H1 (cell line): Measurements from ENCODE around the gene CYP2J2. TPM values are rescaled to one million over a fixed set of nuclear protein-coding genes. Genes with fewer than 3 reads are reported as not detected.

Experiments used
- GABPA ChIP-seq: IDR thresholded peaks from 2 replicates; pipeline ENCODE4 v1.6.1; 2011; ENCODE audit warnings: mild to moderate bottlenecking, low read length, moderate library complexity, borderline replicate concordance; ENCODE audit not compliant: insufficient read depth
- KDM5A ChIP-seq: fragments of 200-600 bp; IDR thresholded peaks from 2 replicates; pipeline ENCODE4 v1.7.1; 2012; ENCODE audit warnings: mild to moderate bottlenecking, low read length, inconsistent platforms, mixed read lengths
- RBBP5 ChIP-seq: IDR thresholded peaks from 2 replicates; pipeline ENCODE4 v1.7.1; 2012; ENCODE audit warnings: low read depth, mild to moderate bottlenecking, inconsistent platforms, low read length, moderate library complexity, borderline replicate concordance
- RFX5 ChIP-seq: IDR thresholded peaks from 2 replicates; pipeline ENCODE4 v1.6.1; 2011; ENCODE audit warnings: low read depth, low read length, improper control_type of control experiment, borderline replicate concordance
- TAF1 ChIP-seq: IDR thresholded peaks from 2 replicates; pipeline ENCODE4 v1.6.1; 2011; ENCODE audit warnings: mild to moderate bottlenecking, low read depth, low read length
- polyA plus RNA-seq, 7 experiments: library from polyadenylated mRNA; depleted of rRNA in 3 of 7; stranded (reverse) in 5 of 7; unstranded in 2 of 7; fragments of >200 nt in 5 of 7; fragments of 200-250 nt in 2 of 7; gene quantifications; 1 replicate in 5 of 7; 2 replicates in 1 of 7; 4 replicates in 1 of 7; pipeline versions ENCODE4 v1.2.1 to v1.2.3, GENCODE V29; 2011 to 2013; ENCODE audit warnings: missing spikeins in 2 of 7, mixed read lengths in 2 of 7
- total RNA-seq: library from RNA; stranded (reverse); fragmentation: NEBNext Ultra II Directional; extraction: Animal tissue kit (Norgen Biotek cat#: 25700); gene quantifications from 2 replicates; pipeline ENCODE4 v1.2.1, GENCODE V29; 2021

The CYP2J2 gene
- total and polyA plus RNA-seq, 2 of the 8 experiments (the other 6 are each of a cell fraction or from before 2014, with no cell fraction given) = 0.59 to 2.1 TPM

DNA sequence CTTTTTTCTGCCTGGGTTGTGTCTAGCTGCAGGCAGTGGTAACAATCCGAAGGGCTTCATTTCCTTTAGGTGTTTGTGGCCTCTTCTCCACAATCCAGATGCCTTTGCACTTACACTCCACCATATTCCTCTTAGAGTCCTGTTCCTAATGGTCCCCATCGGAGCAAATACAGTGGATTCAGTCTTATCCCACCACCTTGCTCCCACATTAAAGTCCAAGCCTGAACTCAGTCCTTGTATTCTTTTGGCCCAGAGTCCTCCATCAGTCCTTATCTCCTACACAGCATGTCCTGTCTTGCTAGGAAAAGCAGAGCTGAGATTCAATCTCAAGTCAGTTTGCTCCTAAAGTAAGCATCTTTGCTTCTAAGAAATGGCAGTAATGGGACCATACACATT is 8.8 kb downstream of the CYP2J2 start (continued):
- TF ChIP-seq KDM5A (no peak), GABPA (no peak), RBBP5 (no peak), TAF1 (no peak), RFX5 (no peak)
- TF ChIP-seq, all 59 proteins: peak for 0
